CD4-positive, alpha-beta memory T cell (primary cell): ENCODE data around the gene PIMREG. TPM values are rescaled to one million over a fixed set of nuclear protein-coding genes. Genes with fewer than 3 reads are reported as not detected.
A peak's percentile ranks its signal among the peaks of the same experiment; 100 is the strongest.

Experiments
- CTCF ChIA-PET: fragments of 350-600 bp; sonication (Branson Sonifier 250); formaldehyde crosslinking; loops from one replicate; lab custom pipeline; 2021; ENCODE audit warnings: inconsistent platforms; ENCODE audit not compliant: partially characterized antibody; lab: Charles Lee
- POLR2A ChIA-PET: fragments of 350-600 bp; sonication (Branson Sonifier 250); formaldehyde crosslinking; loops from one replicate; lab custom pipeline; 2021; ENCODE audit not compliant: partially characterized antibody; lab: Charles Lee
- DNase-seq, 5 donors: peaks; one replicate each; pipeline versions ENCODE4 v3.0.0 to v3.0.0-alpha.2; 2020 to 2022; ENCODE audit warnings: mixed read lengths in 1 of 5
- H3K27ac ChIP-seq: one replicate; pipeline ENCODE4 v1.7.0; 2013; ENCODE audit warnings: low read depth, low read length
- H3K27me3 ChIP-seq: 2 replicates; pipeline ENCODE4 v1.7.0; 2013; ENCODE audit warnings: mild to moderate bottlenecking, low read length, moderate library complexity; ENCODE audit not compliant: insufficient read depth
- H3K36me3 ChIP-seq: 2 replicates; pipeline ENCODE4 v1.7.0; 2013; ENCODE audit warnings: mild to moderate bottlenecking, low read length, moderate library complexity; ENCODE audit not compliant: insufficient read depth
- H3K4me1 ChIP-seq: 2 replicates; pipeline ENCODE4 v1.7.0; 2013; ENCODE audit warnings: mild to moderate bottlenecking, low read length, moderate library complexity; ENCODE audit not compliant: insufficient read depth
- H3K4me3 ChIP-seq, 2 donors: one replicate each; pipeline ENCODE4 v1.7.0; 2013; ENCODE audit warnings: low read length in 2 of 2, mild to moderate bottlenecking in 1 of 2
- H3K9me3 ChIP-seq, 2 donors: one replicate each; pipeline ENCODE4 v1.7.0; 2013; ENCODE audit warnings: low read length in 2 of 2, control low read depth in 1 of 2; ENCODE audit not compliant: control insufficient read depth in 1 of 2
- H3K27ac Mint-ChIP-seq, 7 donors: one replicate each; pipeline ENCODE4 v1.8.0; 2020 to 2021; ENCODE audit warnings: mixed read lengths in 7 of 7, mild to moderate bottlenecking in 6 of 7, inconsistent platforms in 3 of 7, moderate library complexity in 3 of 7
- H3K27me3 Mint-ChIP-seq, 2 donors: one replicate each; pipeline ENCODE4 v1.8.0; 2020 to 2021; ENCODE audit warnings: mixed read lengths in 2 of 2
- H3K36me3 Mint-ChIP-seq, 2 donors: one replicate each; pipeline ENCODE4 v1.8.0; 2020 to 2021; ENCODE audit warnings: mixed read lengths in 2 of 2, inconsistent platforms in 1 of 2, mild to moderate bottlenecking in 1 of 2
- H3K4me1 Mint-ChIP-seq, 4 donors: one replicate each; pipeline ENCODE4 v1.8.0; 2020 to 2021; ENCODE audit warnings: mixed read lengths in 4 of 4, mild to moderate bottlenecking in 1 of 4
- H3K4me3 Mint-ChIP-seq, 8 donors: one replicate each; pipeline ENCODE4 v1.8.0; 2020 to 2021; ENCODE audit warnings: mixed read lengths in 8 of 8, mild to moderate bottlenecking in 7 of 8, moderate library complexity in 6 of 8, inconsistent platforms in 3 of 8
- H3K9me3 Mint-ChIP-seq, 8 donors: one replicate each; pipeline ENCODE4 v1.8.0; 2020 to 2021; ENCODE audit warnings: mixed read lengths in 8 of 8, mild to moderate bottlenecking in 5 of 8, inconsistent platforms in 3 of 8, moderate library complexity in 1 of 8
- intact Hi-C: fragments of 100-400 bp; cut with micrococcal nuclease; formaldehyde crosslinking; loops from one replicate; pipeline ENCODE4 v1.15.1; 2023
- polyA plus RNA-seq, 2 donors: library from polyadenylated mRNA; unstranded; fragments of 300-500 nt; fragmentation: Illumina TruSeq; gene quantifications; one replicate each; pipeline ENCODE4 v1.2.3, GENCODE V29; 2021
- total RNA-seq, 2 experiments: library from RNA; stranded (reverse); gene quantifications; one replicate each; pipeline ENCODE4 v1.2.3, GENCODE V29; 2021

PIMREG gene
- total and polyA plus RNA-seq, 4 experiments from 2014 or later: not detected

- no peaks in the 10 kb centered on the region for H3K4me1 ChIP-seq
- no peak overlapping the region for H3K27ac ChIP-seq
- ChIA-PET CTCF (interaction anchor here (1.0 to 1.3 kb wide), 2 partner anchors 10 to 13 kb away, joined by 3 to 4 read pairs; no protein-coding TSS in a partner anchor), POLR2A (no interaction called here)
- H3K36me3 ChIP-seq: no peaks in the 10 kb centered on the region
- no peaks in the 10 kb centered on the region for H3K9me3 ChIP-seq
- intact Hi-C loops: no loop called here
- H3K4me1 Mint-ChIP-seq: peaks cover 0 to 1% (median 0%) of the 10 kb centered on the region in 4 donors
- H3K9me3 Mint-ChIP-seq: peaks cover 0 to 3% (median 0%) of the 10 kb centered on the region in 8 donors
- no peak overlapping the region for H3K4me3 ChIP-seq
- H3K27me3 ChIP-seq: no peaks in the 10 kb centered on the region
- H3K4me3 Mint-ChIP-seq: no peak overlapping the region
- H3K27me3 Mint-ChIP-seq: peaks cover 9 to 19% of the 10 kb centered on the region in 2 donors
- H3K36me3 Mint-ChIP-seq: no peaks in the 10 kb centered on the region
- DNase-seq: no peak
- no peak overlapping the region for H3K27ac Mint-ChIP-seq
Measured at GRCh38 chr17:6485646-6486412, 41.6 kb downstream of the PIMREG start.

- H3K27me3 ChIP-seq: no peaks in the 10 kb centered on the region
- Mint-ChIP-seq H3K27ac (no peak overlapping the region), H3K36me3 (no peaks in the 10 kb centered on the region), H3K4me1 (no peaks in the 10 kb centered on the region), H3K27me3 (peaks cover 6 to 11% of the 10 kb centered on the region in 2 donors), H3K4me3 (no peak overlapping the region), H3K9me3 (peaks cover 0 to 3% (median 0%) of the 10 kb centered on the region in 8 donors)
- intact Hi-C loops: no loop called here
- CTCF ChIA-PET: no interaction called here
- no peaks in the 10 kb centered on the region for H3K4me1 ChIP-seq
- no peak overlapping the region for H3K27ac ChIP-seq
- H3K4me3 ChIP-seq: no peak overlapping the region
- no peaks in the 10 kb centered on the region for H3K9me3 ChIP-seq
- POLR2A ChIA-PET: no interaction called here
- H3K36me3 ChIP-seq: no peaks in the 10 kb centered on the region
- no peak for DNase-seq
Measured at GRCh38 chr17:6487251-6488007, 43.2 kb downstream of the PIMREG start.

- DNase-seq: no peak
- no peak overlapping the region for H3K27ac ChIP-seq
- ChIA-PET POLR2A (no interaction called here), CTCF (interaction anchor here (1.1 kb wide), 1 partner anchor 15 kb away, joined by 3 read pairs; no protein-coding TSS in a partner anchor)
- H3K9me3 ChIP-seq: no peaks in the 10 kb centered on the region
- intact Hi-C loops: no loop called here
- H3K4me3 ChIP-seq: no peak overlapping the region
- H3K36me3 ChIP-seq: no peaks in the 10 kb centered on the region
- H3K27ac Mint-ChIP-seq: no peak overlapping the region
- H3K4me1 Mint-ChIP-seq: no peaks in the 10 kb centered on the region
- H3K36me3 Mint-ChIP-seq: no peaks in the 10 kb centered on the region
- H3K27me3 ChIP-seq: no peaks in the 10 kb centered on the region
- peaks cover 6 to 11% of the 10 kb centered on the region in 2 donors for H3K27me3 Mint-ChIP-seq
- H3K9me3 Mint-ChIP-seq: peaks cover 0 to 3% (median 0%) of the 10 kb centered on the region in 8 donors
- H3K4me3 Mint-ChIP-seq: no peak overlapping the region
- H3K4me1 ChIP-seq: no peaks in the 10 kb centered on the region
Measured at GRCh38 chr17:6488008-6488539, 43.8 kb downstream of the PIMREG start.

- Histone ChIP-seq H3K9me3 (no peaks in the 10 kb centered on the region), H3K27me3 (no peaks in the 10 kb centered on the region), H3K4me1 (no peaks in the 10 kb centered on the region), H3K36me3 (no peaks in the 10 kb centered on the region), H3K4me3 (no peak overlapping the region), H3K27ac (no peak overlapping the region)
- H3K27ac Mint-ChIP-seq: peak overlapping the region in 1 of 7 donors; percentile 36
- H3K4me1 Mint-ChIP-seq: no peaks in the 10 kb centered on the region
- peaks cover 0 to 3% (median 0%) of the 10 kb centered on the region in 8 donors for H3K9me3 Mint-ChIP-seq
- peaks cover 5 to 11% of the 10 kb centered on the region in 2 donors for H3K27me3 Mint-ChIP-seq
- ChIA-PET CTCF (interaction anchor here (1.1 kb wide), 1 partner anchor 16 kb away, joined by 3 read pairs; no protein-coding TSS in a partner anchor), POLR2A (no interaction called here)
- no peak for DNase-seq
- H3K36me3 Mint-ChIP-seq: no peaks in the 10 kb centered on the region
- H3K4me3 Mint-ChIP-seq: no peak overlapping the region
- intact Hi-C loops: no loop called here
Measured at GRCh38 chr17:6489016-6489550, 44.8 kb downstream of the PIMREG start.

GRCh38 chr17:6491071-6491700, 46.9 kb downstream of the PIMREG start:
- no peaks in the 10 kb centered on the region for H3K36me3 ChIP-seq
- POLR2A ChIA-PET: no interaction called here
- H3K27me3 Mint-ChIP-seq: peaks cover 5 to 11% of the 10 kb centered on the region in 2 donors
- peaks cover 10% of the 10 kb centered on the region for H3K4me1 ChIP-seq
- H3K9me3 Mint-ChIP-seq: peaks cover 0 to 3% (median 0%) of the 10 kb centered on the region in 8 donors
- H3K4me3 ChIP-seq: no peak overlapping the region
- no peak overlapping the region for H3K27ac ChIP-seq
- DNase-seq: no peak
- H3K27me3 ChIP-seq: no peaks in the 10 kb centered on the region
- intact Hi-C loops: no loop called here
- H3K9me3 ChIP-seq: no peaks in the 10 kb centered on the region
- H3K36me3 Mint-ChIP-seq: no peaks in the 10 kb centered on the region
- H3K27ac Mint-ChIP-seq: no peak overlapping the region
- CTCF ChIA-PET: interaction anchor here (1.4 kb wide), 1 partner anchor 19 kb away, joined by 3 read pairs; no protein-coding TSS in a partner anchor
- H3K4me3 Mint-ChIP-seq: no peak overlapping the region
- H3K4me1 Mint-ChIP-seq: peaks cover 2 to 12% (median 10%) of the 10 kb centered on the region in 4 donors

GRCh38 chr17:6492892-6493674, 48.8 kb downstream of the PIMREG start:
- peaks cover 3 to 7% of the 10 kb centered on the region in 2 donors for H3K27me3 Mint-ChIP-seq
- Histone ChIP-seq H3K4me3 (no peak overlapping the region), H3K9me3 (no peaks in the 10 kb centered on the region), H3K36me3 (no peaks in the 10 kb centered on the region), H3K27ac (no peak overlapping the region), H3K4me1 (peaks cover 13% of the 10 kb centered on the region), H3K27me3 (no peaks in the 10 kb centered on the region)
- H3K4me1 Mint-ChIP-seq: peaks cover 9 to 19% (median 16%) of the 10 kb centered on the region in 4 donors
- intact Hi-C loops: no loop called here
- POLR2A ChIA-PET: no interaction called here
- no peak overlapping the region for H3K27ac Mint-ChIP-seq
- no peak for DNase-seq
- H3K36me3 Mint-ChIP-seq: no peaks in the 10 kb centered on the region
- peaks cover 0 to 2% (median 0%) of the 10 kb centered on the region in 8 donors for H3K9me3 Mint-ChIP-seq
- no peak overlapping the region for H3K4me3 Mint-ChIP-seq
- CTCF ChIA-PET: interaction anchor here (1.0 kb wide), 1 partner anchor 20 kb away, joined by 3 read pairs; no protein-coding TSS in a partner anchor
